Measurements from ENCODE around the gene COMT. TPM values are rescaled to one million over a fixed set of nuclear protein-coding genes. Genes with fewer than 3 reads are reported as not detected.

Gene COMT
- total RNA-seq, 2 donors from 2014 or later: 28.2 to 37.3 TPM

GRCh38 chr22:19986410-19987341 lies 45.1 kb downstream of the COMT start:
- peak overlapping the region; percentile 75 for H3K4me3 Mint-ChIP-seq
- no peak overlapping the region for H3K27ac Mint-ChIP-seq
- DNase-seq (peak; percentile 52 to 64 (median 58)), ATAC-seq (peak; percentile 94)
- no peaks in the 10 kb centered on the region for H3K27me3 Mint-ChIP-seq
- H3K9me3 ChIP-seq (ENCODE audit: control insufficient read depth, low read length, poor library complexity, severe bottlenecking): no peaks in the 10 kb centered on the region
- H3K36me3 Mint-ChIP-seq (ENCODE audit: low read depth): no peaks in the 10 kb centered on the region
- no peaks in the 10 kb centered on the region for H3K4me1 Mint-ChIP-seq

GRCh38 chr22:19987394-19988306 lies 46.1 kb downstream of the COMT start:
- H3K4me1 Mint-ChIP-seq: no peaks in the 10 kb centered on the region
- ATAC-seq (no peak), DNase-seq (no peak)
- H3K27ac Mint-ChIP-seq: no peak overlapping the region
- no peaks in the 10 kb centered on the region for H3K36me3 Mint-ChIP-seq (ENCODE audit: low read depth)
- H3K4me3 Mint-ChIP-seq: peak overlapping the region; percentile 75
- no peaks in the 10 kb centered on the region for H3K27me3 Mint-ChIP-seq
- no peaks in the 10 kb centered on the region for H3K9me3 ChIP-seq (ENCODE audit: control insufficient read depth, low read length, poor library complexity, severe bottlenecking)

GRCh38 chr22:19988331-19988808 lies 46.8 kb downstream of the COMT start:
- Mint-ChIP-seq H3K4me3 (peak overlapping the region; percentile 75), H3K27ac (no peak overlapping the region), H3K27me3 (no peaks in the 10 kb centered on the region), H3K36me3 (ENCODE audit: low read depth) (no peaks in the 10 kb centered on the region), H3K4me1 (no peaks in the 10 kb centered on the region)
- no peak for ATAC-seq
- DNase-seq: no peak
- no peaks in the 10 kb centered on the region for H3K9me3 ChIP-seq (ENCODE audit: control insufficient read depth, low read length, poor library complexity, severe bottlenecking)

- peaks cover 2% of the 10 kb centered on the region for H3K4me1 Mint-ChIP-seq
- H3K9me3 ChIP-seq (ENCODE audit: control insufficient read depth, low read length, poor library complexity, severe bottlenecking): no peaks in the 10 kb centered on the region
- H3K27ac Mint-ChIP-seq: no peak overlapping the region
- H3K27me3 Mint-ChIP-seq: no peaks in the 10 kb centered on the region
- no peak overlapping the region for H3K4me3 Mint-ChIP-seq
- ATAC-seq: no peak
- DNase-seq: no peak
- no peaks in the 10 kb centered on the region for H3K36me3 Mint-ChIP-seq (ENCODE audit: low read depth)
Measured at GRCh38 chr22:19988965-19989724, 47.6 kb downstream of the COMT start.

GRCh38 chr22:19989725-19990067 lies 48.1 kb downstream of the COMT start:
- DNase-seq: no peak
- no peak for ATAC-seq
- no peaks in the 10 kb centered on the region for H3K36me3 Mint-ChIP-seq (ENCODE audit: low read depth)
- peaks cover 2% of the 10 kb centered on the region for H3K4me1 Mint-ChIP-seq
- peak overlapping the region; percentile 32 for H3K27ac Mint-ChIP-seq
- no peaks in the 10 kb centered on the region for H3K9me3 ChIP-seq (ENCODE audit: control insufficient read depth, low read length, poor library complexity, severe bottlenecking)
- H3K4me3 Mint-ChIP-seq: no peak overlapping the region
- H3K27me3 Mint-ChIP-seq: no peaks in the 10 kb centered on the region

- DNase-seq: no peak
- H3K27ac Mint-ChIP-seq: peak overlapping the region; percentile 32
- no peaks in the 10 kb centered on the region for H3K36me3 Mint-ChIP-seq (ENCODE audit: low read depth)
- no peaks in the 10 kb centered on the region for H3K27me3 Mint-ChIP-seq
- ATAC-seq: no peak
- peaks cover 5% of the 10 kb centered on the region for H3K4me1 Mint-ChIP-seq
- H3K4me3 Mint-ChIP-seq: no peak overlapping the region
- H3K9me3 ChIP-seq (ENCODE audit: control insufficient read depth, low read length, poor library complexity, severe bottlenecking): no peaks in the 10 kb centered on the region
Measured at GRCh38 chr22:19990188-19990587, 48.6 kb downstream of the COMT start.

- no peak for ATAC-seq
- H3K4me1 Mint-ChIP-seq: peaks cover 5% of the 10 kb centered on the region
- H3K9me3 ChIP-seq (ENCODE audit: control insufficient read depth, low read length, poor library complexity, severe bottlenecking): no peaks in the 10 kb centered on the region
- no peaks in the 10 kb centered on the region for H3K27me3 Mint-ChIP-seq
- no peaks in the 10 kb centered on the region for H3K36me3 Mint-ChIP-seq (ENCODE audit: low read depth)
- H3K4me3 Mint-ChIP-seq: no peak overlapping the region
- no peak for DNase-seq
- peak overlapping the region; percentile 32 for H3K27ac Mint-ChIP-seq
Measured at GRCh38 chr22:19990609-19991394, 49.2 kb downstream of the COMT start.

GRCh38 chr22:19991395-19991644 lies 49.7 kb downstream of the COMT start:
- Mint-ChIP-seq H3K4me1 (peaks cover 5% of the 10 kb centered on the region), H3K4me3 (no peak overlapping the region), H3K27me3 (no peaks in the 10 kb centered on the region), H3K36me3 (ENCODE audit: low read depth) (no peaks in the 10 kb centered on the region), H3K27ac (no peak overlapping the region)
- DNase-seq: no peak
- ATAC-seq: no peak
- no peaks in the 10 kb centered on the region for H3K9me3 ChIP-seq (ENCODE audit: control insufficient read depth, low read length, poor library complexity, severe bottlenecking)

GRCh38 chr22:19991645-19992451 lies 50.3 kb downstream of the COMT start:
- H3K9me3 ChIP-seq (ENCODE audit: control insufficient read depth, low read length, poor library complexity, severe bottlenecking): no peaks in the 10 kb centered on the region
- ATAC-seq (no peak), DNase-seq (no peak)
- no peak overlapping the region for H3K27ac Mint-ChIP-seq
- H3K4me1 Mint-ChIP-seq: peaks cover 5% of the 10 kb centered on the region
- H3K36me3 Mint-ChIP-seq (ENCODE audit: low read depth): no peaks in the 10 kb centered on the region
- H3K4me3 Mint-ChIP-seq: no peak overlapping the region
- no peaks in the 10 kb centered on the region for H3K27me3 Mint-ChIP-seq

GRCh38 chr22:19992481-19992911 lies 50.9 kb downstream of the COMT start:
- Mint-ChIP-seq H3K4me1 (peaks cover 5% of the 10 kb centered on the region), H3K4me3 (no peak overlapping the region), H3K27ac (no peak overlapping the region), H3K27me3 (no peaks in the 10 kb centered on the region), H3K36me3 (ENCODE audit: low read depth) (no peaks in the 10 kb centered on the region)
- no peak for DNase-seq
- H3K9me3 ChIP-seq (ENCODE audit: control insufficient read depth, low read length, poor library complexity, severe bottlenecking): no peaks in the 10 kb centered on the region
- no peak for ATAC-seq

- no peak for DNase-seq
- H3K9me3 ChIP-seq (ENCODE audit: control insufficient read depth, low read length, poor library complexity, severe bottlenecking): no peaks in the 10 kb centered on the region
- Mint-ChIP-seq H3K27ac (no peak overlapping the region), H3K4me3 (no peak overlapping the region), H3K27me3 (no peaks in the 10 kb centered on the region), H3K4me1 (peaks cover 5% of the 10 kb centered on the region), H3K36me3 (ENCODE audit: low read depth) (no peaks in the 10 kb centered on the region)
- no peak for ATAC-seq
Measured at GRCh38 chr22:19992921-19993355, 51.4 kb downstream of the COMT start.

GRCh38 chr22:19993926-19994325 lies 52.4 kb downstream of the COMT start:
- no peak for ATAC-seq
- no peak for DNase-seq
- no peaks in the 10 kb centered on the region for H3K36me3 Mint-ChIP-seq (ENCODE audit: low read depth)
- H3K4me3 Mint-ChIP-seq: no peak overlapping the region
- H3K27ac Mint-ChIP-seq: no peak overlapping the region
- H3K27me3 Mint-ChIP-seq: no peaks in the 10 kb centered on the region
- no peaks in the 10 kb centered on the region for H3K9me3 ChIP-seq (ENCODE audit: control insufficient read depth, low read length, poor library complexity, severe bottlenecking)
- H3K4me1 Mint-ChIP-seq: peaks cover 5% of the 10 kb centered on the region
